EL (cell line): Measurements from ENCODE around the gene PCDHA10.
"Not testable (repeated sequence)": the region's sequence is repeated elsewhere in the genome, so short reads cannot be mapped to it uniquely, and the experiment has no call there.

ENCODE experiments used
- DNase-seq: peaks from one replicate; pipeline ENCODE4 v3.0.0-alpha.2; 2016

Gene PCDHA10

DNA sequence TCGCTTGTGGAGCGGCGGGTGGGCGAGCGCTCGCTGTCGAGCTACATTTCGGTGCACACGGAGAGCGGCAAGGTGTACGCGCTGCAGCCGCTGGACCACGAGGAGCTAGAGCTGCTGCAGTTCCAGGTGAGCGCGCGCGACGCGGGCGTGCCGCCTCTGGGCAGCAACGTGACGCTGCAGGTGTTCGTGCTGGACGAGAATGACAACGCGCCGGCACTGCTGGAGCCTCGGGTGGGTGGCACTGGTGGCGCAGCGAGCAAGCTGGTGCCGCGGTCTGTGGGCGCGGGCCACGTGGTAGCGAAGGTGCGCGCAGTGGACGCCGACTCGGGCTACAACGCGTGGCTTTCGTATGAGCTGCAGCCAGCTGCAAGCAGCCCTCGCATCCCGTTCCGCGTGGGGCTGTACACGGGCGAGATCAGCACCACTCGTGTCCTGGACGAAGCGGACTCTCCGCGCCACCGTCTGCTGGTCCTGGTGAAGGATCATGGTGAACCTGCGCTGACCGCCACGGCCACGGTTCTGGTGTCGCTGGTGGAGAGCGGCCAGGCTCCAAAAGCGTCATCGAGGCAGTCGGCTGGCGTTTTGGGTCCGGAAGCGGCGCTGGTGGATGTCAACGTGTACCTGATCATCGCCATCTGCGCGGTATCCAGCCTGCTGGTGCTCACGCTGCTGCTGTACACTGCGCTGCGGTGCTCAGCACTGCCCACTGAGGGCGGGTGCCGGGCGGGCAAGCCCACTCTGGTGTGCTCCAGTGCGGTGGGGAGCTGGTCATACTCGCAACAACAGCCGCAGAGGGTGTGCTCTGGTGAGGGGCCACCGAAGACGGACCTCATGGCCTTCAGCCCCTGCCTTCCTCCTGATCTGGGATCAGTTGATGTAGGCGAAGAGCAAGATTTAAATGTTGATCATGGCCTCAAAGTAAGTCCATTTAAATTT, 12.6 kb upstream of the PCDHA10 start:
- DNase-seq, result no peak

DNA sequence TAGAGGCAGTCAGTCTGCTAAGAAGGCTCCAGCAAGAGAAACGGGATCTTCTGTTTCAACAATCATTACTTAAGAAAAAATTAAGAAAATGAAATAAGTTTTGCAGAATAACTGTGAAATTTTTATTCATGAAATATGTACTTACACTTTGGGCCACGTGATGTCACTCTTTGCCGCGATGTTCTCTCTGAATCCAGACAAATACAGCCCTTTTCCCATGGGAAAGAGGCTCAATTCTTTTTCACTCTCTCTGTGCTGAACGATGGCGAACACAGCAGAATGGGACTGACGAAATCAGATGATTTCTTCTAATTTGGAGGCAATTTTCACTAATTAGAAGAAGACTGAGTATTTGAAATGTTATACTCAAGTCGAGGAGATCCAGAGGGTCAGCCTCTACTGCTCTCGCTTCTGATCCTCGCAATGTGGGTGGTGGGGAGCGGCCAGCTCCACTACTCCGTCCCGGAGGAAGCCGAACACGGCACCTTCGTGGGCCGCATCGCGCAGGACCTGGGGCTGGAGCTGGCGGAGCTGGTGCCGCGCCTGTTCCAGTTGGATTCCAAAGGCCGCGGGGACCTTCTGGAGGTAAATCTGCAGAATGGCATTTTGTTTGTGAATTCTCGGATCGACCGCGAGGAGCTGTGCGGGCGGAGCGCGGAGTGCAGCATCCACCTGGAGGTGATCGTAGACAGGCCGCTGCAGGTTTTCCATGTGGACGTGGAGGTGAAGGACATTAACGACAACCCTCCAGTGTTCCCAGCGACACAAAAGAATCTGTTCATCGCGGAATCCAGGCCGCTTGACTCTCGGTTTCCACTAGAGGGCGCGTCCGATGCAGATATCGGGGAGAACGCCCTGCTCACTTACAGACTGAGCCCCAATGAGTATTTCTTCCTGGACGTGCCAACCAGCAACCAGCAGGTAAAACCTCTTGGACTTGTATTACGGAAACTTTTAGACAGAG, 7.3 kb upstream of the PCDHA10 start, which contains the start of gene PCDHA9:
TSS of gene PCDHA9 (plus strand) at position 244 of the 964 bp plus-strand sequence. CDS start at position 358, 114 bp downstream.
- DNase-seq, result peak; percentile 5

- not testable (repeated sequence) for DNase-seq
Measured at GRCh38 chr5:140849831-140850634, 5.7 kb upstream of the PCDHA10 start.

- no peak for DNase-seq
Measured at GRCh38 chr5:140857177-140857986, 1.7 kb downstream of the PCDHA10 start.

DNA sequence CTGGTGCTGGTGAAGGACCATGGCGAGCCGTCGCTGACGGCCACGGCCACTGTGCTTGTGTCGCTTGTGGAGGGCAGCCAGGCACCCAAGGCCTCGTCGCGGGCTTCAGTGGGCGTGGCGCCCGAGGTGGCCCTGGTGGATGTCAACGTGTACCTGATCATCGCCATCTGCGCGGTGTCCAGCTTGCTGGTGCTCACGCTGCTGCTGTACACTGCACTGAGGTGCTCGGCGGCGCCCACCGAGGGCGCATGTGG, 2.2 kb downstream of the PCDHA10 start:
- DNase-seq, result no peak

- DNase-seq, result no peak
Measured at GRCh38 chr5:140862441-140863295, 7.0 kb downstream of the PCDHA10 start.

GRCh38 chr5:140868721-140869554, 13.2 kb downstream of the PCDHA10 start, which contains the start of gene PCDHA11:
Gene PCDHA11 (plus strand): TSS chr5:140868957. CDS start chr5:140869104, 147 bp downstream.
- DNase-seq, result peak; percentile 7

- no peak for DNase-seq
Measured at GRCh38 chr5:140869555-140869886, 13.8 kb downstream of the PCDHA10 start.

DNA sequence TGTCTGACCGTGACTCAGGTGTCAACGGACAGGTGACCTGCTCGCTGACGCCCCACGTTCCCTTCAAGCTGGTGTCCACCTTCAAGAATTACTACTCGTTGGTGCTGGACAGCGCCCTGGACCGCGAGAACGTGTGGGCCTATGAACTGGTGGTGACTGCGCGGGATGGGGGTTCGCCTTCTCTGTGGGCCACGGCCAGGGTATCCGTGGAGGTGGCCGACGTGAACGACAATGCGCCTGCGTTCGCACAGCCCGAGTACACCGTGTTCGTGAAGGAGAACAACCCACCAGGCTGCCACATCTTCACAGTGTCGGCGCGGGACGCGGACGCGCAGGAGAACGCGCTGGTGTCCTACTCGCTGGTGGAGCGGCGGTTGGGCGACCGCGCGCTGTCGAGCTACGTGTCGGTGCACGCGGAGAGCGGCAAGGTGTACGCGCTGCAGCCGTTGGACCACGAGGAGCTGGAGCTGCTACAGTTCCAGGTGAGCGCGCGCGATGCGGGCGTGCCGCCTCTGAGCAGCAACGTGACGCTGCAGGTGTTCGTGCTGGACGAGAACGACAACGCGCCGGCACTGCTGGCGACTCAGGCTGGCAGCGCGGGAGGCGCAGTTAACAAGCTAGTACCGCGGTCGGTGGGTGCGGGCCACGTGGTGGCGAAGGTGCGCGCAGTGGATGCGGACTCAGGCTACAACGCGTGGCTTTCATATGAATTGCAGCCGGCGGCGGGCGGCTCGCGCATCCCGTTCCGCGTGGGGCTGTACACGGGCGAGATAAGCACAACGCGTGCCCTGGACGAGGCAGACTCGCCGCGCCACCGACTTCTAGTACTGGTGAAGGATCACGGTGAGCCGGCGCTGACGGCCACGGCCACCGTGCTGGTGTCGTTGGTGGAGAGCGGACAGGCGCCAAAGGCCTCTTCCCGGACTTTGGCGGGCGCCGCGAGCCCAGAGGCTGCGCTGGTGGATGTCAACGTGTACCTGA, 14.8 kb downstream of the PCDHA10 start:
- no peak for DNase-seq

- DNase-seq, result peak; percentile 3
Measured at GRCh38 chr5:140875085-140876065, 19.7 kb downstream of the PCDHA10 start, which contains the start of gene PCDHA12. Gene PCDHA12 (plus strand): TSS chr5:140875308. CDS start chr5:140875473, 165 bp downstream.

DNA sequence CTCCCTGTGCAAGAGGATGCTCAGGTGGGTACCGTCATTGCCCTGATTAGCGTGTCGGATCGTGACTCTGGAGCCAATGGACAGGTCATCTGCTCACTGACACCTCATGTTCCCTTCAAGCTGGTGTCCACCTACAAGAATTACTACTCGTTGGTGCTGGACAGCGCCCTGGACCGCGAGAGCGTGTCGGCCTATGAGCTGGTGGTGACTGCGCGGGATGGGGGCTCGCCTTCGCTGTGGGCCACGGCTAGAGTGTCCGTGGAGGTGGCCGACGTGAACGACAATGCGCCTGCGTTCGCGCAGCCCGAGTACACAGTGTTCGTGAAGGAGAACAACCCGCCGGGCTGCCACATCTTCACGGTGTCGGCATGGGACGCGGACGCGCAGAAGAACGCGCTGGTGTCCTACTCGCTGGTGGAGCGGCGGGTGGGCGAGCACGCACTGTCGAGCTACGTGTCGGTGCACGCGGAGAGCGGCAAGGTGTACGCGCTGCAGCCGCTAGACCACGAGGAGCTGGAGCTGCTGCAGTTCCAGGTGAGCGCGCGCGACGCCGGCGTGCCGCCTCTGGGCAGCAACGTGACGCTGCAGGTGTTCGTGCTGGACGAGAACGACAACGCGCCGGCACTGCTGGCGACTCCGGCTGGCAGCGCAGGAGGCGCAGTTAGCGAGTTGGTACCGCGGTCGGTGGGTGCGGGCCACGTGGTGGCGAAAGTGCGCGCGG, 21.0 kb downstream of the PCDHA10 start:
- not testable (repeated sequence) for DNase-seq

- DNase-seq, result no peak
Measured at GRCh38 chr5:140877262-140877581, 21.5 kb downstream of the PCDHA10 start.

DNA sequence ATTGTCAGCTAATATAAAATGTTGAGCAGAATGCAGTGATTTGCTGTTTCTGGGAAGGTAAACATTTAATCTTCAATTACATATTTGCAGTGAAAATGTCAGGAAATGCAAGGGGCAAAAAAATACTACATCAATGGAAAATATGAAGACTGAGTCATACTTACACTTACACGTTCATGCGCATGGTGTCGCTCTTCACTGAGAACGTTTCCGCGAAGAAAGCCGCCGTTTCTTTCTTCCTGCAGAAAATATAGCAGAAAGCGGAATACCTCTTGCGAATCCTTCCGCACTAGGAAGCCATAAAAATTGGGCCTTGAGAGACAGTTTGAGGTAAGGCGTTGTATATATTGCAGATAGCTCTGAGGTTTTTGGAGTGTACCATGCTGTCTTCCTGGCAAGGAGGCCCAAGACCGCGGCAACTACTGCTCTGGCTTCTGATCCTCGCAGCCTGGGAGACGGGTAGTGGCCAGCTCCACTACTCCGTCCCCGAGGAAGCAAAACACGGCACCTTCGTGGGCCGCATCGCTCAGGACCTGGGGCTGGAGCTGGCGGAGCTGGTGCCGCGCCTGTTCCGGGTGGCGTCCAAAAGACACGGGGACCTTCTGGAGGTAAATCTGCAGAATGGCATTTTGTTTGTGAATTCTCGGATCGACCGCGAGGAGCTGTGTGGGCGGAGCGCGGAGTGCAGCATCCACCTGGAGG, 26.3 kb downstream of the PCDHA10 start, which contains the start of gene PCDHA13:
TSS of gene PCDHA13 (plus strand) at position 236 of the 702 bp plus-strand sequence. CDS start at position 381, 145 bp downstream.
- DNase-seq, result no peak

- DNase-seq, result peak; percentile 6
Measured at GRCh38 chr5:140882591-140882899, 26.8 kb downstream of the PCDHA10 start.

- no peak for DNase-seq
Measured at GRCh38 chr5:140883373-140883772, 27.7 kb downstream of the PCDHA10 start.
